HG02759 (cell line): ENCODE measurements around the gene CLSTN2.

Experiments used
- ATAC-seq: cut with Tn5 transposase; IDR thresholded peaks from one replicate; pipeline ENCODE4 v1.9.1; 2021; ENCODE audit warnings: mild to moderate bottlenecking, moderate library complexity; ENCODE audit not compliant: unreplicated experiment

CLSTN2 gene

GRCh38 chr3:139941580-139941979, 6.6 kb downstream of the CLSTN2 start:
- ATAC-seq = no peak

DNA sequence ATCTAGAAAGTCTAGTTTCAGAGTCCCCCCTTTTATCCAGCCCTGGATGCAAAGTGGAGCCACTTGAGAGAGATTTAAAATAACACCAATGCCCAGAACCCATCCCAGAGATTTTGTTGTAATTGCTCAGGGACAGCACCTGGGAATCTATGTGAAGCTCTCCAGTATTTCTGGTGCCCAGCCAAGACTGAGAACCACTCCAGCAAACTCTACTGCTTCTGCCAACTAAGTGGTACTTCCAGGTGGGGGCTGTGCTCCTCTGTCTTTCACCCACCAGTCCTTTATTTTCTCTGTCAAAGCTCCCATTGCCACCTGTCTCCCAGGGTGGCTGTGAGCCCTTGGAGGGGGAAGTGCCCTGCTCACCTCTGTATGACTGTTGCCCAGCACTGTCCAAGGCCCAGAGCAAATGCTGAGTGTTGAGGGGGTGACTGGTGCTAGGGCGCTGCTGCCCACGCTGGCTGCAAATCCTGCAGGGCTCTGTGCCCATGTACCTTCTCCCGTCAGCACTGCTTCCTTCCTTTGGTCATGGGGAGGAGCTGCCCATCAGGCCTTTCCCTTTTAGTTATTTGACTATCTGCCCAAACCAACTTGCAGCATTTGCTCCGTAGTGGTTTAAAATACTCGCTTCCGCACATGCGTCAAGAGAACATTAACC, 9.4 kb downstream of the CLSTN2 start:
- no peak for ATAC-seq

DNA sequence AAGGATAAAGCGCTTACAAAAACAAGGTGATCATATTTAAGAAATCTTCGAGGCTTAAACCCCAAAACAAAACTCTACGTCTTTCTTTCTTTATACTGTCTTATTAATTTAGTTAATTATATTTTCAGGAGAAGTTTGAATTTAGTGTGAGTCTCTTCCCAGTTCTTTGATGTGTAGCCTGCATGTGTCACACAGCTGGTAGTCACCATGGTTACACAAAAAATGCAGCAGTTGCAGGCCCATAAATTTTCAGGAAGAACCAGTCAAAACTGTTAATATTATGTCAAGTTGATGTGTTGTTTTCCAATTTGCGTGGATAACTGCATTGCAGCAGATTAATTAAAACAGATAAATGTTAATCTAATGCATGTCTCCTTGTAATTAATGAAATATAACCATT, 10.4 kb downstream of the CLSTN2 start:
- ATAC-seq = no peak

DNA sequence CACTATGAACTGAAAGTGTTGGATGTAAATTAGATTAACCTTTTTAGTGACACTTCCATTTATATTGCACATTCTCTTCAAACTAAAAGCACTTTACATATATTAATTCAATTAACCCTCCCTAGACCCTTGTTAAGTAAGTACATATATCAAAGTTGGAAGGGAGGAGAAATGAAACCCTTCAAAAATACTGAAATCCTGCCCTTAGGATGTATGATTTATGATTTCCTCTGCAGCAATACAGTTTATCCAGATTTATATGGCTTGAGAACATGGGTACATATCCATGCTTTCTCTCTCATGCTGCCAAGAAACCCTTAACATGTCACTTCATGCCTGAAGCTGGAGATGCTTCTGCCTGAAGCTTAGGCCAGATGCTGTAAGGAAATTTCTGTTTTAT, 11.0 kb downstream of the CLSTN2 start:
- ATAC-seq = no peak

GRCh38 chr3:139948467-139948866, 13.5 kb downstream of the CLSTN2 start:
- no peak for ATAC-seq

DNA sequence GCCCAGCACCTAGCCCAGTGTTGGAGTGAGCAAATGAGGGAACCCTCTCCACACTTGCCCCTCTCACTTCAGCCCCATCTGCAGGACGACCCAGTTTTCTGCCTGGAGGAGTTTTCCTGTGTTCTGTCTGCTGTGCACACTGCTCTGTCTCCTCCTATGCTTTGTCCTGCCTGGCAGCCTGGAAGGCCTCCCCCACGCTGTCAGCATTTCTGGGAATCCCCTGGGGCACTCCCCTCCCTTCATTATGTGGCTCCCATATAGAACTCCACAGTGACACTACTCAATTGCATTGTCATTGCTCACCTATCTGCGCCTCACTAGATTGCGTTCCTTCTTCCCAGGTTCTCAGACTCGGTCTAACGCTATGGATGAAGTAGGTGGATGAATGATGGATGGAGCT, 13.9 kb downstream of the CLSTN2 start:
- ATAC-seq = no peak

- no peak for ATAC-seq
Measured at GRCh38 chr3:139953131-139953910, 18.3 kb downstream of the CLSTN2 start.

DNA sequence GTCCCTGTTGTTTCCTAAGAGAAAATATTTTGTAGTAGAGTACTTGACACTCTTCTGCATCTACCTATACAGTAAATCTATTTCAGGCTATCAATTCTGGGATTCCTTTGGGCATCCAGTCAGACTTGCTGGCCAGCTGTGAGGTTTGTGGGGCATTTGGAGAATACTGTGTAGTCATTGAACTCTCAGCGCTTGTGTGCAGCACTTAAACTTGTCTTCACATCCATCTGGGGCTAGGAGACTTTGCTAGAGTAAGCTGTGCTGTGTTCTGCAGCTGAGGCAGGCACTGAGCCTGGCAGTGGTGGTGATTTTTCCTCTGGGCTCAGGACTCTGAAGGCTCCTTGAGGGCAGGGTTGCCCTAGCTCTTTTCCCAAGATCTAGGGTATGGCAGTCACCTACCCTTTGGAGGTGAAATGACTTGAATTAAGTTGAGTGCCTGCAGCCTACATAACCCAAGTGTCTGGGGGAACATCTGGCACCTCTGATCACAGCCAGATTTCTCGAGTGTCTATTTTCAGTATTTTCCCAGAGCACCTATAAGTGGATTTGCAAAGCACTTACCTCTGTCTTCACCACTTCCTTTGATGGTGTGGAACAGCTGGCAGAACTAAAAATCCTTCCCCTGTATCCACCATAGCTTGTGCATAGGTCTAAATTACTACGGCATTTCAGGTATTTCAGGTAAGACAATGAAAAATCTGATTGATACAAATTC, 19.3 kb downstream of the CLSTN2 start:
- ATAC-seq = no peak

GRCh38 chr3:139957844-139958243, 22.9 kb downstream of the CLSTN2 start:
- ATAC-seq = no peak

DNA sequence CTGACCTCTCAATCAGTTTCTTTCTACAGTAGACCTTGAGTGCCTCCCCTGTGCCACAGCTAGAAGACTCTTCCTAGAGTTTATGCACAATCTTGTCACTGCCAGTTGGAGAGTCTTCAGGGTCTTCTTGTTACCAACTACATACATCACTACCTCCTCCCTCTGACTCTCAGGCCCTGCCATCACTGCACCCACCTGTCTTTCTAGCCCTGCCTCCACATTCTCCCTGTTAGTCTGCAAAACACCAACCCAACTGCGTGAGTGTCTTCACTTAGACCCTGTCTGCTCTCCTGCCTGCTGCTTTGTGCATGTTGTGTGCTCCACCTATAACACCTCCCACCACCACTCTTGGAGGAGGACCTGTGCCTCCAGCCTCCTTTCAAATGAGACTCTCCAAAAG, 34.4 kb downstream of the CLSTN2 start:
- no peak for ATAC-seq

DNA sequence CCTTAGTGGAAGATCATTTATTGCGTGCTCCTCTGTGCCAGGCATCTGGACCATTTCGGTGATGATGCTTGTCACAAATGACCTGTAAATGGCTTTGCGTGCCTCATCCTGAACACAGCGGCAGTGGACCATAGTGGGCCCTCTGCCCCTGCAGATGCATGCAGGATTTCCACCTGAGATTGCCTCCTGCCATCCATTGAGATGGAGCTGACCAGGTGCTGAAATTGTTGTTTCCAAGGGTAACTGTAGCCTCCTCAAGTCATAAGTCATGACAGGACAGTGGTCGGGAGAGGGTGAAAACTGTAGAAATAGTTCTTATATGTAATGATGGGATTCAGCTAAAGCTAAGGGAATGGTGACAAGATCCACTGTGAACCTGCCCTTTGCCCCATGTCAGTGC, 35.5 kb downstream of the CLSTN2 start:
- ATAC-seq = no peak

- no peak for ATAC-seq
Measured at GRCh38 chr3:139974809-139975425, 39.9 kb downstream of the CLSTN2 start.

DNA sequence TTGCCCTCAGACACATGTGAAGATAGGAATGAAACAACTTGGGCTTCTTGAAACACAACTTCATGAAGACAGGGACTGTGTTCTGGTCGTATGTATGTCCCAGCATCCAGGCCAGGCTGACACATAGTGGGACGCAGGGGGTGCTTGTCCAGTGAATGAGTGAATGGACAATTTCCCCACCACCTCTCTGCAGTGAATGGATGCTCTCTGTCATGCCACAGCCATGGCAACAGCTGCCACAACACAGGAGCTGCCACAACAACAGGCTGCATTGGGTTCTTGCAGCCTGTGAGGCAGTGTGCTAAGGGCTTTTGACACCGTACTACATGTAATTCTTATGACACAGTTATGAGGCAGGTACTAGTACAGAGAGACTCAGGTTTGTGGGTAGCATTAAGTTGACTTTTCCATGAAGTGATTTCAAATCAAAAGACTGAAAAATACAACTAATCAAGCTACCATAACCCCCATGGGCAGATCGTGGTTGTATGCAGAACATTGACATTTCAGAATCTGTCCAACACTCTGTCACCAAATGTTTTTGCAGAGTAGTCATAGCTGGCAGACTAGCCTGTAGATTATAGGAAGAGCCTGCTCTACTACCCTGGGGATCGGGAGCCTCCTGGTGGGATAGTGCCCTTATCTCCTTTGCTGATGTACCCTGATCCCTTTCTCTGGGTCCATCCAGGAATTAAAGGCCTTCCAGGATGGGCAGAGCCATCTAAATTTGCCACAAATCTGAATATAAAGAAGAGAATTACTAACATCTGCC, 40.8 kb downstream of the CLSTN2 start:
- ATAC-seq = no peak

DNA sequence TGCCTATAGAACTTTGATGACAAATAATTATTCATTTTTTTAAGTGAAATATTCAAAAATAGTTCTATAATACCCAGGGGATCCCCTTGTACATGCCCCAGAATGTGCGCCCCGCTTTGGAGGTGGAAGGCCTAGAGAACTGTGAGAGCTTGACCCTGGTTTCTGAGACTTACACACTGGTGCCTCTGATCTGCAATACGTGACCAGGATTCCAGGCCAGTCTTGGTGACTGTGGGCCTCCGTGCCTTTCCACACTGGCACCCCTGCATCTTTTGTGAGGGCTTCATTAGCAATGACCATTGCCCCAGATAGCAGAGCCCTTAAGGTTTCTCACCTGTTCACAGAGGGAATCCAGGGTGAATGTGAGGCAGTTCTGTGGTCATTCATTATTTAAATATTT, 44.0 kb downstream of the CLSTN2 start:
- no peak for ATAC-seq

- no peak for ATAC-seq
Measured at GRCh38 chr3:139979991-139980390, 45.0 kb downstream of the CLSTN2 start.

DNA sequence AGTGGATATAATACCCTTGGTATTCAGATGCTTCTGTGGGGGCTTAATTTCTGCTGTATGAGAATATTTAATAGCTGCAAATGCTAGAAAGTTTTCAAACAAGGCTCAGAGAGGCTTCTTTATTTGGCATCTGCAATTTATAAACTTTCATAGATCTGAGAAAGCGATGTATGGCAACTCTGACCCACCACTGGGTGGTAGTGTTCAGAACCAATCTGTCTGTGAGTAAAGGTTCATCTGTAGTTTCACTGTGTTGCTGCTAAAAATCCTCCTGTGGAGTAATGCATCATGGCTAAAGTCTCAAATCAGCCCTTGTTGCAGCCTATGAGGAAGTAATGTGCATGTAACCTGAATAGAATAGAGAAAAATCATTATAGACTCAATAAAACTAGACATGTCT, 47.4 kb downstream of the CLSTN2 start:
- ATAC-seq = no peak

GRCh38 chr3:139985576-139985975, 50.6 kb downstream of the CLSTN2 start:
- ATAC-seq = no peak

- ATAC-seq = no peak
Measured at GRCh38 chr3:139987908-139988307, 52.9 kb downstream of the CLSTN2 start.

DNA sequence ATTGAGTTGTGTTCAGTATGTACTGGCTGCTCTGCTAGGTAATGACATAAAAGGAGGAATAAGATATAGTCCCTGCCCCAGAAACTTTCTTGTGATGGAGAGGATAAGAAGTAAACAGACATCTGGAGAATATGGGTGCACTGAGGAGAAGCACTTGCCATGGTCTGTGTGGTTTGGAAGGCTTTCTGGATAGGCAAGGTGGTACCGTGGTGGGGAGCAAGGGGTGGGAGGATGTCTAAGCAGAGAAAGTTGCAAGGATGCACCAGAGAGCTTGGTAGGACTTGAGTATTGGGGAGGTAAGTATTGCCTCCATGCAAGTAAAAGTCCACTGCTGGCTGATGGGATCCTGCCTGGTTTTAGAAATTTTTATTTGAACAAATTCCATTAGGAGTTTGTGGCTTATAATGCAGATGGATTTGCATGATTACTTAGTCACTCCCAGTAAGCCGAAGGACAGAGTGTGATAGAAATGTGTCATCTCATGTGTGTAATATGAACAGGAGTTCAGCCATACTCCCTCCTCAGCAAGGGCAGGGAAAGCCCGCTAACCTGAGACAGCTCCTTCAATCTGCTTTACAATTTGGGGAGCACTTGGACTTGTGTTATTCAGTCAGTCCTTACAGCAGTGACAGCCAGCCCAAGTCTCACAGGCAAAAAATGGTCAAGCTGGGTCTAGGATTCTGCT, 53.6 kb downstream of the CLSTN2 start:
- no peak for ATAC-seq

DNA sequence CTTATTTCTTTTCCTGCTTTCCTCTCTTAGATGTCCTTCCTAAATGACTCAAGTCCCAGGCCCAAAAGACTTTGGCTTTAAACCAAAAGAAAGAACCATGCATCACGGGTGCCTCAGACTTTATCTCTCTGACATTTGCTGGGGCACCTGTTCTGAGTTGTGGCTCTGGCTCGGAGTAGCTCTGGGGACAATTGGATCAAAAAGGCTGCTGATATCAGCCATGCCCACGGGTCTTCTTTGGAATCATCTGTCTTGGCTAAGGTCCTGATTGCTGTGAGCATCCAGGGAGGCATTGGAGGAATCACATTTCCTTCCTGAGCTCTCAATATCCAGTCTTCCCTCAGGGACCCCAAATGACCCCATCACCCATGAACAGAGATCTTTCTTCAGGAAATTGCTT, 59.9 kb downstream of the CLSTN2 start:
- no peak for ATAC-seq
